ENCODE results near the gene VPS45. TPM values are rescaled to one million over a fixed set of nuclear protein-coding genes. Genes with fewer than 3 reads are reported as not detected.
"Not testable (repeated sequence)": the region's sequence is repeated elsewhere in the genome, so short reads cannot be mapped to it uniquely, and the experiment has no call there.

VPS45 gene
- total RNA-seq, 6 experiments from 2014 or later, result 35.6 to 43.3 (median 37.1) TPM

- no peak overlapping the region for H3K4me3 Mint-ChIP-seq
- no peaks in the 10 kb centered on the region for H3K36me3 Mint-ChIP-seq (ENCODE audit: low read depth)
- H3K27ac Mint-ChIP-seq, result no peak overlapping the region
- TF ChIP-seq CTCF (IDR thresholded peaks at IDR 0.05), result no peak
- no peaks in the 10 kb centered on the region for H3K27me3 Mint-ChIP-seq (ENCODE audit: insufficient read depth)
- H3K4me1 Mint-ChIP-seq (ENCODE audit: low read depth), result peaks cover 29% of the 10 kb centered on the region
- H3K9me3 Mint-ChIP-seq, result no peaks in the 10 kb centered on the region
- DNase-seq, result no peak
These were observed 13.7 kb upstream of the VPS45 start for GRCh38 chr1:150053926-150054325.

- H3K27me3 Mint-ChIP-seq (ENCODE audit: insufficient read depth); DNase-seq; H3K36me3 Mint-ChIP-seq (ENCODE audit: low read depth); H3K4me3 Mint-ChIP-seq; H3K27ac Mint-ChIP-seq; H3K9me3 Mint-ChIP-seq: not testable (repeated sequence)
- peaks cover 25% of the 10 kb centered on the region for H3K4me1 Mint-ChIP-seq (ENCODE audit: low read depth)
These were observed 12.1 kb upstream of the VPS45 start for GRCh38 chr1:150055507-150055906.

- no peak overlapping the region for H3K27ac Mint-ChIP-seq
- H3K4me1 Mint-ChIP-seq (ENCODE audit: low read depth), result peaks cover 24% of the 10 kb centered on the region
- DNase-seq, result no peak
- H3K36me3 Mint-ChIP-seq (ENCODE audit: low read depth), result no peaks in the 10 kb centered on the region
- H3K9me3 Mint-ChIP-seq, result no peaks in the 10 kb centered on the region
- no peak overlapping the region for H3K4me3 Mint-ChIP-seq
- H3K27me3 Mint-ChIP-seq (ENCODE audit: insufficient read depth), result no peaks in the 10 kb centered on the region
- no peak for TF ChIP-seq CTCF (IDR thresholded peaks at IDR 0.05)
These were observed 11.2 kb upstream of the VPS45 start for GRCh38 chr1:150056407-150056806.

- Mint-ChIP-seq H3K27me3 (ENCODE audit: insufficient read depth) (no peaks in the 10 kb centered on the region), H3K27ac (no peak overlapping the region), H3K4me3 (no peak overlapping the region), H3K4me1 (ENCODE audit: low read depth) (peaks cover 26% of the 10 kb centered on the region), H3K9me3 (no peaks in the 10 kb centered on the region), H3K36me3 (ENCODE audit: low read depth) (no peaks in the 10 kb centered on the region)
- no peak for DNase-seq
- no peak for TF ChIP-seq CTCF (IDR thresholded peaks at IDR 0.05)
These were observed 7.3 kb upstream of the VPS45 start for GRCh38 chr1:150060260-150060659.

GRCh38 chr1:150061632-150062101 lies 5.9 kb upstream of the VPS45 start:
- Mint-ChIP-seq H3K4me3 (peak overlapping the region; percentile 11; the same call in 1 of the 2 replicates), H3K4me1 (ENCODE audit: low read depth) (peaks cover 36% of the 10 kb centered on the region), H3K36me3 (ENCODE audit: low read depth) (no peaks in the 10 kb centered on the region), H3K27ac (peak overlapping the region; percentile 70), H3K9me3 (no peaks in the 10 kb centered on the region), H3K27me3 (ENCODE audit: insufficient read depth) (no peaks in the 10 kb centered on the region)
- no peak for TF ChIP-seq CTCF (IDR thresholded peaks at IDR 0.05)
- DNase-seq, result peak; percentile 89

GRCh38 chr1:150062113-150062512 lies 5.5 kb upstream of the VPS45 start:
- Mint-ChIP-seq H3K27ac (peak overlapping the region; percentile 70), H3K4me1 (ENCODE audit: low read depth) (peaks cover 36% of the 10 kb centered on the region), H3K9me3 (no peaks in the 10 kb centered on the region), H3K27me3 (ENCODE audit: insufficient read depth) (no peaks in the 10 kb centered on the region), H3K36me3 (ENCODE audit: low read depth) (no peaks in the 10 kb centered on the region), H3K4me3 (peak overlapping the region; percentile 11; the same call in 1 of the 2 replicates)
- no peak for DNase-seq
- no peak for TF ChIP-seq CTCF (IDR thresholded peaks at IDR 0.05)

Measured in HFFc6 (cell line).